Limb (tissue), 2 donors: ENCODE data around the gene THSD4.
A peak's percentile ranks its signal among the peaks of the same experiment; 100 is the strongest.
"Not testable (repeated sequence)": the region's sequence is repeated elsewhere in the genome, so short reads cannot be mapped to it uniquely, and the experiment has no call there.

Source experiments
- DNase-seq, 2 donors: peaks; one replicate each; pipeline ENCODE4 v3.0.0-alpha.2; 2016; ENCODE audit errors: extremely low spot score in 2 of 2

Gene THSD4

DNA sequence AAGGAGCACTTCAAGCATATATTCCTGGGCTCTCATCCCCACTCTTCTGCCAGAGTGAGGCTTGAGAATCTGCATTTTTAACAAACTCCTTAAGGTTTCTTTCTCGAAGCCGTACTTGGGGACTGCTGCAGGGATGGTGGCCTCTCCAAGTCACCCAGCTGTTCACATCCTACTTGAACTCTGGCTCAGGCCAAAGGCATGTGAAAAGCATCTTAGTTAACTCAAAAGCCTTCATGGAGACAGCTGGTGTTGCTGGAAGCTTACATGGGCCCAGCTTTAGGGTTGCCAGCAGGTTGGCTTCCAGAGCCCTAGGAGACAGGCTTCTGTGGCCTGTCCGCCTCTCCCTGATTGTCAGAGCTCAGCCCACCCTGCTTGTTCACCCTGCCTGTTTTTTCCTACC, 139.2 kb downstream of the THSD4 start:
- DNase-seq = peak in 1 of 2 donors; percentile 31

DNA sequence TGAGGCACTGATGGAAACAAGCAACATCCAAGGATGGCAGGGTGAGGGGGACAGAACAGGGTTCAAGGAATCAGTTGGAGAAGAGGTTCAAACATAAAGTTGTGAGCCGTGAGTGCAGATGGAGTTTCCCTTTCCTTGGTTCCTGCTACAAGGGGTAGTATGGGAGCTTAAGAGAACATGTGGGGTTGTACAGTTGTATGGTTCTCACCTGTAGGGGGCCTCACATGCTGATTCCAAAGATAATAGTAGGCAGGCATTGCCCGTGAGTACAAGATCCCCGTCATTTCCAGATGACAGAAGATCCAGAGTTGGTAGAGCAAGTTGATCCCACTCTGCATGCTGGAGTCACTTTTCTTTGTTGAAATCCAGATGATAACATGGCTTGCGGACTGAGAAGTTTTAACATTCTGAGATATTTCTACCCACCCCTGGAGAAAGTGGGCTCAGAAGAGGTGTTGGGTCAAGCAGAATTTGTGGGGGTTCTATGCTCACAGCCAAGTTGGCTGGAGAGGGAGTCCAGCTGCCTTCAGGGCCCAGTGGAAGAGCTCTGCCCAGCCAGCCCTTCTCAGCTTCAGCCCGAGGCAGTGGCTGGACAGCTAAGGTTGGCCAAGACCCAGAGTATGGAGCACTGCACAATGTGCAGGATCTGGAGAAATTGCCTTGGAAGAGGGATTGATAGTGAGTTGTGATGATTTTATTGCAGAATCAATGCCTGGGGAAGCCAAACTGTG, 141.8 kb downstream of the THSD4 start:
- DNase-seq = no peak

DNA sequence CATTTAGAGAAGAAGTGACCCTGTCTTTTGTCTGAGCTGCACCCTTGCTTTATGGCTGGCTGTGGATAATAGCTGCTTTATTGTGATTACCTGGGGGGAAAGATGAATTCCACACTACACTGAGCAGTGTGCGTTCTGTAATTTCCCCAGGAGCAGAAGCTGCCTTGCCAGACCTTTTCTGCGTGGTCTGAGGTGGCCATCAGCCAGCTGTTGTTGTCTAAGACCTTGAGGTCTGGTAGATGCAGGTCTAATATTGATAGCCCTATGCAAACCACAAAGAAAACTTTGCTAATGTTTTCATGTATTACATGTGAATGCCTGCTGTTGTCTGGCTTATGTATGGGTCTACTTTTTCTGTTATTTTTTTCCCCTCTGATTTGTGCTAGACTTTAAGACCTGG, 144.6 kb downstream of the THSD4 start:
- no peak for DNase-seq

DNA sequence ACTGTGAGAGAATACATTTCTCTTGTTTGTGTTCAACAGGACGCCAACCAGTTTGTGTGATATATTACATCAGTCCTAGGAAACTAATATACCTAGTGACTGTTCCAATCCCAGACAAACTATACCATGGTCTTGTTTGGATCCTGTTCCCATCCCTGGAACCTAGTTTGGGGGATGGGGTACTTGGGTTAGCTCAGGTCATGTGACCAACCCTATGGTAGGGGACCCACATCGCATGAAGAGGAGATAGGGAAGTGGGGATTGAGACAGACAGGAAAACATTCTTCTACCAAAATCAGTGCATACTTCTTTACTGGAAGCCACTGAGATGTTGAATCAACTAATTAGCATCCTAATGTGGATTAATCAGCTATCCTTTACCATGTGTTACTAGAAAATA, 146.1 kb downstream of the THSD4 start:
- DNase-seq = no peak

DNA sequence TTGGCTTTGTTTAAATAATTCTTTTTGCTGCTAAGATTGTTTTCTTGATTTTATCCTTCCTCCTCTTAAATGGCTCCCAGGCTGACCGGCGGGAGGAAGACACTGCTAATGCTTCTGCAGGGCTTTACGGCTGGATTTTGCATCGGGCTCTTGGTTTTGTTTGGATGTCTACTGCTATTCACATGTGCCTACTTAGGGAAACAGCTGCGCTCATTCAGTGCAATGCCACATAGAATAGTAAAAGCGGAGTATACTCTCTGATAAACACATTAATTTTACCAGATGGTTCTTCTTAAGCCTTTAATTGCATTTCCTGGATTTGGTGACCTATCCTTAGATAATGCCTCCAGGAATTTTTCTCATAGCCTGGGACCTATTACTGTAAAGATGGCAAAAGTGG, 146.6 kb downstream of the THSD4 start:
- DNase-seq = no peak

DNA sequence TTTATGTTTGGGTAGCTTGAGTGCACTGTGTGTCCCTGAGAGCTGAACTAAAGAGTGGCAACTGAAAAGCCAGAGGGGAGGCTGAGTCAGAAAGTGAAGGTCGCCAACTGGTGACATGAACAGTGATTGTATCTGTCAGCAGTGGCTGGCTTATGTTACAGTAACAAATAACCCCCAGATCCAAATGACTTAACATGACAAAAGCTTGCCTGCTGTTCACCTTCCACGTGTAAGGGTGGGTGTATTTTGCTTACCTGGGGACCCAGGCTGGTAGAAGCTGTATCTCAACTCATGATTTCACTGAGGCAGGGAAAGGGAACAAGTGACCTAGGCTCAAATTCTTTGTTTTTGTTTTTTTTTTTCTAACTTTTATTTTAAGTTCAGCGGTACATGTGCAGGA, 147.3 kb downstream of the THSD4 start:
- DNase-seq = no peak

DNA sequence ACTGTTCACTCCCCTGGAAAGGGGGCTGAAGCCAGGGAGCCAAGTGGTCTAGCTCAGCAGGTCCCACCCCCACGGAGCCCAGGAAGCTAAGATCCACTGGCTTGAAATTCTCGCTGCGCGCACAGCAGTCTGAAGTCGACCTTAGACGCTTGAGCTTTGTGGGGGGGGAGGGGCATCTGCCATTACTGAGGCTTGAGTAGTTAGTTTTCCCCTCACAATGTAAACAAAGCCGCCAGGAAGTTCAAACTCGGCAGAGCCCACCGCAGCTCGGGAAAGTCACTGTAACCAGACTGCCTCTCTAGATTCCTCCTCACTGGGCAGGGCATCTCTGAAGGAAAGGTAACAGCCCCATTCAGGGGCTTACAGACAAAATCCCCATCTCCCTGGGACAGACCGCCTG, 150.3 kb downstream of the THSD4 start:
- not testable (repeated sequence) for DNase-seq

DNA sequence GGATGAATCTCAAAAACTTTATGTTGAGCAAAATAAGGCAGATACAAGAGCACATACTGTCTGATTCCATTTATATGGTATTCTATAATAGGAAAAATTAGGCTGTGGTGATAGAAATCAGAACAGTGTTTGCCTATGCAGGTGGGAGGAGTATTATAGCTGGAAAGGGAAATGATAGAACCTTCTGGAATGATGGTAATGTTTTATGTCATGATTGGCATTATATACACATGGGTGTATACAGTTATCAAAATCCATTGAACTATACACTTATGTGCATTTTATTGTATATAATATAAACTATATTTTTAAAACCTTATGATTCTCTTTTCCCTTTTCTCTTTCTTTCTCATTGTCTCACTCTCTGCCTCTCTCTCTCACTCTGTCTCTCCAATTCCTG, 156.1 kb downstream of the THSD4 start:
- no peak for DNase-seq

DNA sequence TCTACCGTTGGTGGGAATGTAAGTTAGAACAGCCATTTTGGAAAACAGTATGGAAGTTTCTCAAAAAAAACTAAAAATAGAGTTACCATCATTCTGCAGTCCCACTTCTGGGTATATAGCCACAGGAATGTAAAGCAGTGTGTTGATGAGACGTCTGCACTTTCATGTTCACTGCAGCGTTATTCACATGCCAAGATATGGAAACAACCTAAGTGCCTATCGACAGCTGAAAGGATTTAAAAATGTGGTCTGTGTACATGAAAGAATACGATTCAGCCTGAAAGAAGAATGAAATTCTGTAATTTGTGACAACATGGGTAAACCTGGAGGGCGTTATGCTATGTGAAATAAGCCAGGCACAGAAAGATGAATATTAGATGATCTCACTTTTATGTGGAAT, 157.7 kb downstream of the THSD4 start:
- DNase-seq = no peak

DNA sequence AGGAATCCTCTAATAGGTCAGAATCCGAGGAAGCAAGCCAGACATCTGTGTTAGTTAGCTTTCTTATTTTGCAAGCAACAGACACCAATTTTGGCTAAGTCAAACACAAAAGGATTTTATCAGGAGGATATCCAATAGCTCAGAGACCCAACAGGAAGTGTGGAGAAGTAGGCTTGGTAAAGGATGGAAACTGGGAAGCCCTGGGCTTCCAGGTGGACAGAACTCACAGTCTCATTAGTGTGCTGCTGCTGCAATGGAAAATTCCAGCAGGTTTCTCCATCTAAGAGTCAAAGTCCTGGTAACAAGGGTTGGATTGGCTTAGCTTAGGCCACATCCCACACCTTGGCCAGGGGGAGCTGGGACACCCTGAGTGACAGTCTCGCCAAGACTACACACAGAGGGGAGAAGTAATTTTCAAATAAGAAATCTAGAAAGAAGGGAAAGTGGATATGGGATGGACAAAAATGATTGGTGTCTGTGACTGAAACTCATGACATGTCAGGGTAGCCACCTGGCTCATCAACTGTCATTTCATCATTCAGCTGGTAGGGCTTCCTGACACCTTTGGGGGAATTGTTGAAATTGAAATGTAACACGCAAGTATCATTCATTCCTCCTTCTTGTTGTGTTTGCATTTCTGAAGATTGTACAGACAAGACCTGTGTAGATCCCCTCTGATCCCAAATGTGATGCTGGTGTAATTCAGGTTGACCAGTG, 158.6 kb downstream of the THSD4 start:
- DNase-seq = peak in 1 of 2 donors; percentile 53

DNA sequence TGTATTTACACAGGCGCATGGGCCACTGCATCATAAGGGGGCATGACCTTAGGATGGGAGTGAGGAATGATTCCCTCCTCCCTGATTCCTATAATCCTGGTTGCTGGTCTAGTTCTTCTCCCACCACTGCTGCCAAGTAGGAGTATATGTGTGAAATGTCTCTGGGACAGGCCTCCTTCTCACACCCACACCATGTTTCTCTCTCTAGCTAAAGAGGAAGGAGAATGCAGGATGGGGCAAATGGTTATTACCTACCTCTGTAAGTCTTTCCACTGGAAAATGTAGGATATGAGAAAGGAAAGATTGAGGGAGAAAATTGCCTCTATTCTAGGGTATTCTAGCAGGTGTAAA, 159.2 kb downstream of the THSD4 start:
- no peak for DNase-seq

DNA sequence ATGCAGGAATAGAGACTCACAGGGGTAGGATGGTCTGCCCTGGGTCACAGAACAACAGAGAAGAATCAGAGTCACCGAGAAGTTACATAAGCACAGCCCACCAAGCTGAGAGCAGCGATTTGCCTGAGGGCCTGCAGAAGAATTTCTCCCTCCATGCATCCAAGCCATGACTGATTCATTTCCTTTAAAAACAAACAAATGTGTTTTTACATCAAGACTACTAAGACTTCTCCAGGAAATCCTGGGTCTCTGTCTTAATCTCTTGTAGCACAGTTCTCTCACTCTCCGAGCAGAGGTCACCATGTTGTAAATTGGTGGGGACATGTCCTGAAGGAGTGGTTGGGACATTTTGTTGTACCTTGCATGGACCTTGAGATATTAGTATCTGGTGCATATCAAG, 159.8 kb downstream of the THSD4 start:
- DNase-seq = no peak

DNA sequence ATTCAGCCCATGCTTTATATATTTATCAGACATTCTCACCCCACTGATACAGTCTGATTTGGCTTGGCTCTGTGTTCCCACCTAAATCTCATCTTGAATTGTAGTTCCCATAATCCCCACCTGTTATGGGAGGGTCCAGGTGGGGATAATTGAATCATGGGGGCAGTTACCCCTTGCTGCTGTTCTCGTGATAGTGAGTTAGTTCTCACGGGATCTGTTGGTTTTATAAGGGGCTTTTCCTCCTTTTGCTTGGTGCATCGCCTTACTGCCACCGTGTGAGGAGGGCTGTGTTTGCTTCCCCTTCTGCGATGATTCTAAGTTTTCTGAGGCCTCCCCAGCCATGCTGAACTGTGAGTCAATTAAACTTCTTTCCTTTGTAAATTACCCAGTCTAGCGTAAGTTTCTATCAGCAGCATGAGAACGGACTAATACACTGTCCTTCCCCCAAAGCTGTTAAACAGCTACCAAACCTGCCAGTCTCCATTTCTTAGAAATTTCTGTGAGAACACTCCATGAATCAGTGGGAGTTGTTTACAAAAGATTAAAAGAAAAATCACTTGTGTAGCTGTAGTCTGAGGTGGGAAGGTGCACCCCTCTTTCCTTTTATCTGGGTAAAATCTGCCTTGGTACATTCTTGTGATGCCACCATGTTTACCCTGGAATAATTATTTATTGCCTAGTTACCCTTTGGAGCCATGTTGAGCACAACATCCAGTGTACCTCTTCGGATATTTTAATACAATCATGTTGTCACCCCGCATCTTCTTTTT, 160.5 kb downstream of the THSD4 start:
- no peak for DNase-seq

DNA sequence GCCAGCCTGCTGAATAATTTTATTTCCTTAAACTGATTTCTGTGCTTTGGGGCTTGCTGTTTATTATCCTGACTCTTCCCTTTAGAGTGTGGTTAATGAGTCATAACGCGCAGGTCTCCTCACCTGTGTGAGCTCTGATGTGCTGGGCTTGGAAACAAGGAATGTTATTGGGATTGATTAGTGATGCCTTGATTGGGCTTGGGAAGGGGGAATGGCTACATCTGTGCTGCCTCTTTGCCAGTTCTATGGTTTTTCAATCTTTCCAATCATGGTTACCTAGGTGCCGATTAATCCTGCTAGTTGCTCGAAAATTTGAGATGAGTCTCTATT, 161.0 kb downstream of the THSD4 start:
- no peak for DNase-seq

DNA sequence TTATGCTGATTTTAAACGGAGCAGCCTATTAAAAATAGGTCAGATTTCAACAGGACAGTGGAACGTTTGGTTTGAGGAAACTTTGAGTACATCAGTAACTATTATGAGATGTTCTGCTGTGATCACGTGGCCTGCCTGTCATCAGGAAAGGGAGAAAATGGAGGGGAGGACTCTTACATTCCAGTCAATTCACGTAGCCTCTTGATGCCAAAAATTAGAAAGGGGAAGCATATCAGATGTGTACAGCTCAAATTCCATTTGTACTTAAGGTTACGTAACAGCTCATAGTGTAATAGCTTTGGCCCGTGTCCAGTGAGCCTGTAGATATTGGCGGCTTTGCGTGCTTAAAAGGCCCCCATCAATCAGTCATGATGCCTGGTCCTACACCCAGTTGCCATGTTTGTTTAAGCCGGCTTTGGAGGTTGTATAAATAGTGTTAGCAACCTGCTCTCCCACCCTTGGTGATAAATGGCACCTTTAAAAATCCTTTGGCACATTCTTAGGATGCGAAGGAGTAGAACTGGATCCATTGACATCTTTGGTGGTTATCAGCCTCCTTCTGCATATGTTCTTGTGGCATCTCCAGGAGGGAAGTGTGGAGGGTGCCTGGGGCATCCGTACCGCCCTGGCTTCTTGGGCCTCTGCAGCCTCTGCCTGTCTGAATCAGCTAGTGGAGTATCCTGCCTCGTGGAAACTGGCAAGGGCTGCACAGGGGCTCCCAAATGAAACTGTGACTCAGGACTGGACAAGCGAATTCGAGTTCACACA, 163.9 kb downstream of the THSD4 start:
- peak; percentile 50 to 89 for DNase-seq

DNA sequence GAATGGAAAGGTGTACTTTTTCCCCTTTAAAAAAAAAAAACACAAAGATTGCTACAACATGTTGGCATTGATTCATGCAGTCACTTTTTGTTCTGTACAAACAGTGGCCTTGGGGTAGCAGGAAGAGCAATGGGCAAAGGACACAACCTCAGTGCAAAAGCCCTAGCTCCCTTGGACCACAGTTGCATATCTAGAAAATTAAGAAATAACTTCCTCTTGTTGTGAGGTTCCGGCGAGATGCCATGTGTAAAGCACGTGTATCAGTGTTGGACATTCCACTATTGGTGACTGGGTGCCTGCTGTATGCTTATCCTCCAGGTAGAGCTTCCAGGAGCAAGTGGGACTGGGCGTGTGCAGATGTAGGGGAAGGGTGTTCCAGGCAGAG, 164.5 kb downstream of the THSD4 start:
- no peak for DNase-seq

DNA sequence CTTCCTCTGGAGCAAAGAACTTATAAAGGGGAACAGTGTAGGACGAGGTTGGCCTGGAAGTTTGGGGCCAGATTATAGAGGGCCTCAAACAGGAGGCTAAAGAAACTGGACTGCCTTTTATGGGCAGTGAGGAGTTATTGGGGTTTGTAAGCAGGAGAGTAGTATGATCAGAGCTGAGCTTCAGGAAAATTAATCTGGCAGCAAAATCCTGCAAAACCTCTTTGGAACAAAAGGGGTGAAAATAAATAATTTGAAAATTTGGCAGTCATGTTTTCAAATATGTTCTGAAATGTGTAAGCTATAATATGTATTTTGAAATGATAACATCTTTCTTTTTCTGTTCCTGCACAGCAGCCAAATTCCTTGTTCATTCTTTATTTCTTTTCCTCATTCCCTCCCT, 164.9 kb downstream of the THSD4 start:
- DNase-seq = no peak

DNA sequence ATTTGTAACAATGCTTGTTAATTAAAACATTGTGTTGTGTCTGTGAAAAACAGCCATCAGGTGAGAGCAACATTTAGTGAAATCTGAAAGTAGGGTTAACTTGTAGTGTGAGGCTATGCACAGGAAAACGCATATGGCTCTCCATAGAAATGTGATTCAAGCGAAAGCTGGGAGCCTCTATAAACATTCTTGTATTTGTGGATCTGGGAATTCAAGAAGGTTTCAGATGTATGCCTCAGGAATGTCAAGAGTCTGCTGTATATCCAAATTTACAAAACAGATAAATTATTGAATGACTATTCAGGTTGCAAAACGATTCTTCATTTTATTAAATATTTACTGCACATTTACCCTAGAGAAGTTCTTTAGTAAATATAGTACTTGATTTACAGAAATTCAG, 166.0 kb downstream of the THSD4 start:
- no peak for DNase-seq

DNA sequence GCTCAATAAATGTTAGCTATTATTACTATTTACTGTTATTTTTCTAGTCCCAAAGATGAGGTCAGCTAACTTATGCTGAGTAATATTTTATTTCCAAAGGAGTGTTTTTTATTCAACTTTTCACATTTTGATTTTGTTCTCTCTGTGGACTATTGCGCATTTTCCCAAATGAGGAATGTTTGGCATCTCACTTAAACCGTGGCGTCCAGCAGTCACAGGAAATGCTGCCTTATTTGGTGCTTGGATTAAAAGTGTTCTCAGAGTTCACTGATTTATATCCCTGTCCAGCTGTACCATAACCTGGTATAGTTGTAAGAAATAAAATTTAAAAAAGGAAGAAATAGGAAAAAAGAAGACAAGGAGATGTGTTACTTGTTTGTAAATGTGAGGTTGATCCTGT, 166.8 kb downstream of the THSD4 start:
- no peak for DNase-seq

DNA sequence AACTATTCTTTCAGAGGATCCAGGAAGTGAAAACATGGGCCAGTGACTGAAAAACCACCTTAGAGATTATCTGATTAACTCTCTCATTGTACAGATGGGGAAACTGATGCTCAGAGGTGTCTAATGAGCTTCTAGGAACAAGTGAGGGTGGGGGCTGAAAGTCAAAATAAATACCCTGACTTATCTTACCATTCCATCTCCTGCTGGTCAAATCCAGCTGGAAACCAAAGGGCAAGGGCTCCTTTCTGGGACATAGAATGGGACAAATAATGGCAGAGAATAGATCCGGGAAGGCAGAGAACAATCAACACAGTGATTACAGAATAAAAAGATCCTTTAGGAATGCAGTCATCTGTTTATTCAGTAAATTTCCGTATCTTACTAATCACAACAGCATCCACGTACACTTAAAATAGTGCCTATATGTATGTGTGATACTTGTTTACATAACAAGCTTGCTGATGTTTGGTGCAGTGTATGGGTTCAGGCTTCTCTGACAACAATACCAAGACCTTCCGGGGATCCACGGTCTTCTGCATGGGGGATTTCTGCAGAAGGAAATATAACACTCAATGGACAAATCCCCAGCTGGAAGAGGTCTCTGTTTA, 173.2 kb downstream of the THSD4 start:
- DNase-seq = no peak

DNA sequence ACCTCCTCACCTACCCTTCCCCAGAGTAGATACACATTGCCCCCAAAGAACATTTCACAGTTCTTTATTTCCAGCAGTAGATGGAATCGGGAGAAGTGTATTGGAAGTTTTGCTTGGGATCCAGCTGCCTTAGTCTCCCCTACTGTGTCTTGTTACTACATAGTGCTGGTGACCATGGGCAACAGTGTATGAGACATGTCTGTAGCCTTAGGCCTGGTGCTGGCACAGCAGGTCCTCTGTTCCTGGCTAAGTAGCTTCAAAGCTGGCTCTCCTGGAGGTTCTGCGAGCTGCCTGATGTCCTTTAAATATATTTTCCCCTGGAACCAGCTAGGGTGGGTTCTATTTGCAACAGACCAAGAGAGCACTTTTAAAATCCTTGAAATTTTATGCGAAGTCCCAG, 174.7 kb downstream of the THSD4 start:
- DNase-seq = no peak
